ENCODE measurements around the gene BMP7.

The BMP7 gene

DNA sequence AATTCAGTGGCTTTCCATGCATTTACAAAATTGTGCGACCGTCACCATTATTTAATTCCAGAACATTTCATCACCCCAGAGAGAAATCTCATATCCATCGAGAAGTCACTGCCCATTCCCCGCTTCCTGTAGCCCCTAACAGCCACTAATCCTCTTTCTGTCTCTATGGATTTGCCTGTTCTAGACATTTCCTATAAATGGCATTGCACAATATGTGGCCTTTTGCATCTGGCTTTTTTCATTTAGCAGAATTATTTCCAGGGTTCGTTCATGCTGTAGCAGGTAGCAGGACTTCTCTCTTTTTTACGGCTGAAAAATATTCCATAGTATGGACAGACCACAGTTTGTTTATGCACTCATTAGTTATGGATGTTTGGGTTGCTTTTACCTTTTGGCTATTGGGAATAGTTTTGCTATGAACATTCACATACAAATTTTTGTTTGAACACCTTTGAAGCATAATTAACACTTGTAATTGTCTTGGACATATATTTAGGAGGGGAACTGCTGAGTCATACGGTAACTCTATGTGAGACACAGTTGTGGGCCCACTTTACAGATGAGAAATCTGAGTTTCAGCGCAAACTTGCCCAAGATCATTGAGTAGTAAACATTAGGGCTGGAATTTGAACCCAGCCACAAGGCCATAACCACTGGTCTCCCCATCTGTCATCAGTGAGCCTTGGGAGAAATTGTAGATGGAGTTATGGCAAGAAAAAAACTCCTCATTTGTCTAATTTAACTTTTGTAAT, 126.9 kb downstream of the BMP7 start:
- no peak for DNase-seq

- DNase-seq: no peak
Observed at GRCh38 chr20:57138198-57138995, 128.0 kb downstream of the BMP7 start.

GRCh38 chr20:57137676-57138075, 128.8 kb downstream of the BMP7 start:
- no peak for DNase-seq

- DNase-seq: no peak
Observed at GRCh38 chr20:57136734-57137133, 129.7 kb downstream of the BMP7 start.

DNA sequence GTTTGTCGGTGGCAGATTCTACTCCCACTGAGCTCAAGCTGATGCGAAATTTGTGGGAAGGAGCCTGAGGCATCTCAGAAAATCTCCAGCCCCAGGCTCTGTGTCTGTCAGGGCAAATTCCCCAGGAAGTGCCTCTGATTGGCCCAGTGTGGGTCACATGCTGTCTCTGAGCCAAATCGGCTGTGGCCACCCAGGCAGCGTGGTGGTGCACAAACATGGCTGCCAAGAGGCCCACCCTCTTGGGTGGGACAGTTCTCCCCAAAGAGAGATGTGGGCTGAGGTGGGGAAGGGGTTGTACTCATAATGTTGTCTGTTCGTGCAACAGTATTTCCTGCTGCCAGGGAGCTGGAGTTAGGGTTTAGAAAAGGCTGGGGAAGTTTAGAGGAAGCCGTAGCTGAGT, 130.6 kb downstream of the BMP7 start:
- no peak for DNase-seq

DNA sequence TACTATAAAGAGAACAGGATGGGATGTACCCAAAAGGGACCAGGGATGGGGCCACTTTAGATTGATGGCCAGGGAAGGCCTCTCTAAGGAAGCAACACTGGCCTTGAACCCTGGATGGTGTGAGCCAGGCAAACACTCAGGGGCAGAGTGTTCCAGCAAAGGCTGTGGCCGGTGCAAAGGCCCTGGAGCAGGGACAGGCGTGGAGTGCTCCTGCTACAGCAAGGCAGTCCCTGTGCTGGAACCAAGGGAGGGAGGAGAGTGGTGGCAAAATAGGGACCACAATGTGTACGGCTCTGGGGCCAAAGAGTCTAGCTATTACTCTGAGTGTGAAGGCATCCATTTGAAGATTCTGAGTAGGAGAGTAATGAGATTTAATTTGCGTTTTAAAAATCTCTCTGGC, 131.6 kb downstream of the BMP7 start:
- no peak for DNase-seq

DNA sequence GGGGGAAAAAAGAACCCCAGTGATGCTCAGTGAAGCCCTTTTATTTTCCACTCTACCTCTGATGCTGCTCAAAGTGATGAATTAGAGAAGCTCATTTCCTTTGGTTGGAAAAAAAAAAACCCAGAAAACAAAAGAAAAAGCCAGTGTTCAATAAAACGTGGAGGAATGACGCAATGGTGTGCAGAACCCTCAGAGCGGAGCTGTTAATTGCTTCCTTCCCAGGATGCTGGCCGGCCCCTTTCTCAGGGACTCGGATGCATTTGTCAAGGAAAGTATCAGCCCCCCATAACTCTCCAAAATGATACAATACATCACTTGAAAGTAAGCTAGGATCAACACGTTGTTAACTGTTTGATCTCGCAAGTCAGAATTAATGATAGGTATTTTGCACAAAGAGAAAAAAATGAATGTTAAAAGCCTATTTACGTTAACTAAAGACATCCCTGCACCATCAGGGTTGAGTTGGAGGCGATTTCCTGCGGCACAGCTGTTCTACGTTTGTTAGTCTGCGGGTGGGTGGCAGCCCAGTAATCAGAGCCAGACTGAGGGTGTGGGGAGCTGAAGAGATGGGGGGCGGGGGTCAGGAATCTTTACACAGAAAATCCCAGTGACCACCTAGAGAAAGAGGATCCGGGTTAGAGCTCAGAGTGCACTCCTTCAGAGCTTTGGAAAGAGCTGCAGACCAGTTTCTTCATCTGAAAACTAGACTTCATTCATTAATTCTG, 132.4 kb downstream of the BMP7 start:
- no peak for DNase-seq

- DNase-seq: no peak
Observed at GRCh38 chr20:57131601-57132391, 134.6 kb downstream of the BMP7 start.

DNA sequence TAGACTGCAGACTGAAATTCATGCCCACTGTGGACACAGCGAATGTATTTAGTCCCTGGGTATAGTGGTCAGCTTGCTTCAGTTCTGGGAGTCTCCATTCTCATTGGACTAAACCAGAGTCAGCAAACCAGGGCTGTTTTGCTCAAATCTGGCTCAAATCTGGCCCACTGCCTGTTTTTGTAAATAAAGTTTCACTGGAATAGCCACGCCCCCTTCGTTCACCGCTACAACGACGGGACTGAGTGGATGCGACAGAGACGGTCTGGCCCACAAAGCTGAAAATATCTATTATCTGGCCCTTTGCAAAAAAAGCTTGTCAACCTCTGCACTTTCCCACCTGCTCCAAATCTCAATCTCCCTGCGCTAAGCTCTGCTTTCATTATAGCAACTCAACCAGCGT, 135.4 kb downstream of the BMP7 start:
- DNase-seq: no peak

- no peak for DNase-seq
Observed at GRCh38 chr20:57130160-57130772, 136.2 kb downstream of the BMP7 start.

DNA sequence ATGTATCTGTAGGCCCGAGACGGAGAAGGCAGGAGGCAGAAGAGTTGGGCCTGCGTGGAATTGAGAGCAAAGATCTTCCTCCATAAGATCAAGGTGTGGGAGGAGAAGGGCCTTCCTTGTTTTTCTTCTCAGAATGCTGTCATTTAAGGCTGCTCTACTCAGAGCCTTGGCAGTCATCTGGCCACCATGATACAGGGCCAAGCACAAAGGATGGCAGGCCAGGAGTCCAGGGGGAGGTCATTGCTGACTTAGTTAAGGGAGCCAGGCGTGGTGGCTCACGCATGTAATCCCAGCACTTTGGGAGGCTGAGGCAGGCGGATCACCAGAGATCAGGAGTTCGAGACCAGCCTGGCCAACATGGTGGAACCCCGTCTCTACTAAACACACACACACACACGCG, 137.1 kb downstream of the BMP7 start:
- no peak for DNase-seq

DNA sequence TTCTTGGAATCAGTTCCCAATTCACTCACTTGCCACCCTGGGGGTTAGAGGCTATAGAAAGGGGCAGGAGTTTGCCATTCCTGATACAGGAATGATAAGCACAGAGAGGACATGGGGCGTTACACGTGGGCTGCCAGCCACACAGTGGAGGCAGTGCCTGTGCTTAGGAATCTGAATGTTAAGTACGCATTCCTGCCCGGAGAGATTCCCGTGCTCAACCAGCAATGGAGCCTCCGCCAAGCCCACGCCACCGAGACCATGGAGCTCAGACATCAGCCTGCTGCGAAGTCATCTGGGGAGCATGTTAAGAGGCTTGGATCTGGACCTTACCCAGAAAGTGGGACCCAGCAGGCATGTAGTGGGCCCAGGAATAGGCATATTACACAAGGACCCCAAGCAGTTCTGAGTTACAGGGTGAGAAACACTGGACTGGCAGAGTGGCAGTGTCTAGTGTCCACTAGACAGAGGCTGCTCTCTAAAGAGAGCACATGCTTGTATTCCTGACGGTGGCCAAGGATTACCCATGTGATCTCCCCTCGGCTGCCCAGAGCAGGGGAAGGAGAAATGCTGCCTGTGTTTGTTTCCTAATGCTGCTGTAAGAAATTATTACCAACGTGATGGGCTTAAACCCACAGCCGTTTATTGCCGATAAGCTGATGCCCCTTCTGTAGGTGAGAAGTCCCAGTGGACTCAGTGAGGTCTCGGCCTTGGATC, 138.2 kb downstream of the BMP7 start:
- DNase-seq: no peak

DNA sequence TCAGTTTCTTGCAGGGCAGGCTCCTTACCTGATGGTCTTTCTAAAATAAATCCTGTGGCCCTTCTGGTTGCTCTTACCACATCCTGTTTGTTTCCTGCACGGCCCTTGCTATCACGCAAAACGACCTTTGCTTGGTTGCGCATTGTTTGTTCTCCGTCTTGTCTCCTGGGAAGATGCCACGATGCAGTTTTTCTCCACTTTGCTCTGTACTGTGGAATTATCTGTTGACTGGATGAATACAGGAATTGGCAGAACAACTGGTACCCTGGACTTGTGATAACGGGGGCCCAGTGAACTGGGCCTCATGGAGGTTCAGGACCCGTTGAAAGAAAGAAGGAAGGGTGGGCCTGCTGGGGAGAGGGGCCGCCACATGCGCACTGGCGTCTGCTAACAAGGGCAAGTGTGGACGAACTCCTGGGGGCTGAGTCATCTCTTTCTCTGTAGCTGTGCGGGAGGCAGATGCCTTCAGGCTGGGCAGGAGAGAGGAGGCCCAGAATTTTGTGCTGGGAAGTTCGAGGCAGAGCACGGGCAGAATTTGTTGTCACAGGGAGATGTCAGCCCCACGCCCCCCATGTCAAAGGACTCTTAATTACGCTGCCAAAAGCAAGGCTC, 139.9 kb downstream of the BMP7 start:
- DNase-seq: no peak

DNA sequence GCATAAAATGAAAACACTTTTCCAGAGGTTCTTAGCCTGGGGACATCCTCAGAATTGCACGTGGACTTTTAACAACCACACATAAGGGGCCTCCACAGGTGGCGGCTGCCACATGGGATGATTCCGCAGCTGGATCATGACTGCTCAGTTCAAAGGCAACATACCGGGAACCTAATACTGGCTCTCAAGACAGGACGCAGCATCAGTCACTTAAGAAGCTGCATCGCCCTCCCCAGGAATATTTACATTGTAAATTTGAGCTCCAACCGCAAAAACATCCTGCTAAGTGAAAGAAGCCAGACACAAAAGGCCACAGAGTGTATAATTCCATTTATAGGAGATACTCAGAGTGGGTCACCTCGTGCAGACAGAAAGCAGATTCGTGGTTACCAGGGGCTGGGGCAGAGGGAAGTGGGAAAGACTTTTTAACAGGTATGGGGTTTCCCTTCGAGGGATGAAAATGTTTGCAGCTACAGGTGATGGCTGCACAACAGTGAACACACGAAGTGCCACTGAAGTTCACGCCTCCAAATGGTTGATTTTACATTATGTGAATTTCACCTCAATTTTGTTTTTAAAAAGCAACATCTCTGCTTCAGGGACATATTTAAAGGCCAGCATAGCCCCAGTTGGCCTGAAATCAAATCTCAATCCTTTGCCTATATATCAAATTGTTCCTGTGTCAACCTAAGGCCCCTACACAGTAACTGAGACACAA, 141.5 kb downstream of the BMP7 start:
- DNase-seq: no peak

DNA sequence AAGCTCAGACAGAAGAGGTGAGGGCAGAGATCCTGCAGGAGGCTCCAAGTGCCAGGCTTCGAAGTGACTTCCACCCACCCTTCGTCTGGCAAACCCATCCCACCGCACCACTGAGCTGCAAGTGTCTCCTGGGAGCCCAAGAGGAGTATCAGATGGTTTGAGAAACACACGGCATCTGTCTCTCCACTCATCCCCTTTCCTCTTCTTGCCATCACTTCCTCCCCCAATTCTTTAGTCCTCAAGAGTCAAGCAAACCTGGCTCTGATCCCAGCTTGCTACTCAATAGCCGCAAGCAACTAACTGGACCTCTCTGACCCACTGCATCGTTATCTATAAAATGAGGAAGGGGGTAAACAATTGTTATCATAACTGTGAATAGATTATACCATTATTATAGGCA, 142.1 kb downstream of the BMP7 start:
- DNase-seq: no peak

- no peak for DNase-seq
Observed at GRCh38 chr20:57123504-57123903, 142.9 kb downstream of the BMP7 start.

DNA sequence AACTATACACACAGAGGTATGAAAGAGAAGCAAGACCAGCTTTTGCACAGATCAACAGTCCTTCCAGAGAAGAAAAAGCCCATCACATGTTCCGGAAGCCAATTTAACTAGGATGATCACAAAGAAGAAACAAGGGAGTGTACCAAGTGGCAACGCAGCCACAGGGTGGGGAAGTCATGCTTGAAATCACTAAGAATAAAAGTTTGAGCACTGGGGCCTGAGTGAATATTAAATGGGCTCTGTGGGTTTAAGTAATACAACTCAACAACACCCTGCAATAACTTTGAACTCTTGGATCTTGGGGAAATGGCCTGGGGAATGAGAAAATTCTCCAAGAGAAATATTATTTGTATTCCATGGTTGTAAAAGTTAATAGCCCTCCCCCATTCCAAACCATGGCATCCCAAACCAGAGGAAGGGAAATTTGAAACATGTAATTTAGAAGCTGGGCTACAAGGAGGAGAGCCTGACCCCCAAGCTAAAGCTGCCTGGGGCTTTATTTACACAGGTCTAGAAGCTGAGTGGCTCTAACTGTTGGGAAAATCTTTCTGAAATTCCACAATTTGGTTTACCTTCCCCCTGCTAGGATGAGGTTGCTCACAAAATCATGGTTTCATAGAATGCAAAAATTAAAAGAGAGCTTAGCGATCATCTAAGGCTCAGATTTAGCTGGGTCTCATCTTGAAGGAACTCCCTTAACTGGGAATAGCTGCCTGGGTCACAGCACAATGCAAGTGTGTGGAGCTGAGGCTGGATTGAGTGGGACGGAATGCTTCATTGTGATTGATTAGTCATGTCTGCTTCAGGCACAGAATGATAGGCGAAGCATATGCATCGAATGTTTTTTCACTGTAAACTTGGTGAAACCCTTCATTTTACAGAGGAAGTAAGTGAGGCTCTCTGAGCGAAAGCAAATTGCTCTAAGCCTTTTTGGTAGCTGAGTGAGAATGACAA, 143.6 kb downstream of the BMP7 start:
- DNase-seq: no peak

- no peak for DNase-seq
Observed at GRCh38 chr20:57118964-57119363, 147.5 kb downstream of the BMP7 start.

Measured in NCI-H2029 treated with DMSO at 0.1 percent for 48 hours (cell line).